Cardiac fibroblast (primary cell): Measurements from ENCODE around the gene UBE2I.
"Not testable (repeated sequence)": the region's sequence is repeated elsewhere in the genome, so short reads cannot be mapped to it uniquely, and the experiment has no call there.

Experiments
- DNase-seq, 2 donors: peaks; one replicate each; pipeline versions ENCODE4 v3.0.0 to v3.0.0-alpha.2; 2010; ENCODE audit warnings: low read depth in 2 of 2
- H3K4me3 ChIP-seq, 2 donors: replicated peaks in 1 of 2; 1 replicate in 1 of 2; 2 replicates in 1 of 2; pipeline ENCODE4 v1.5.1; 2011; ENCODE audit warnings: low read depth in 2 of 2, low read length in 2 of 2, mild to moderate bottlenecking in 2 of 2, moderate library complexity in 1 of 2
- CTCF ChIP-seq: IDR thresholded peaks from one replicate; pipeline ENCODE4 v1.5.1; 2011; ENCODE audit warnings: low read depth, mild to moderate bottlenecking, low read length, inconsistent platforms

Gene UBE2I

GRCh38 chr16:1293921-1294656 lies 15.3 kb upstream of the UBE2I start:
- TF ChIP-seq CTCF: no peak
- no peak for DNase-seq
- no peak overlapping the region for H3K4me3 ChIP-seq

- no peak for TF ChIP-seq CTCF
- no peak for DNase-seq
These were observed 14.0 kb upstream of the UBE2I start for GRCh38 chr16:1295465-1295864.

GRCh38 chr16:1296688-1297017 lies 12.8 kb upstream of the UBE2I start:
- DNase-seq, H3K4me3 ChIP-seq: not testable (repeated sequence)

More at GRCh38 chr16:1295465-1295864, 14.0 kb upstream of the UBE2I start:
- H3K4me3 ChIP-seq: no peak overlapping the region

DNA sequence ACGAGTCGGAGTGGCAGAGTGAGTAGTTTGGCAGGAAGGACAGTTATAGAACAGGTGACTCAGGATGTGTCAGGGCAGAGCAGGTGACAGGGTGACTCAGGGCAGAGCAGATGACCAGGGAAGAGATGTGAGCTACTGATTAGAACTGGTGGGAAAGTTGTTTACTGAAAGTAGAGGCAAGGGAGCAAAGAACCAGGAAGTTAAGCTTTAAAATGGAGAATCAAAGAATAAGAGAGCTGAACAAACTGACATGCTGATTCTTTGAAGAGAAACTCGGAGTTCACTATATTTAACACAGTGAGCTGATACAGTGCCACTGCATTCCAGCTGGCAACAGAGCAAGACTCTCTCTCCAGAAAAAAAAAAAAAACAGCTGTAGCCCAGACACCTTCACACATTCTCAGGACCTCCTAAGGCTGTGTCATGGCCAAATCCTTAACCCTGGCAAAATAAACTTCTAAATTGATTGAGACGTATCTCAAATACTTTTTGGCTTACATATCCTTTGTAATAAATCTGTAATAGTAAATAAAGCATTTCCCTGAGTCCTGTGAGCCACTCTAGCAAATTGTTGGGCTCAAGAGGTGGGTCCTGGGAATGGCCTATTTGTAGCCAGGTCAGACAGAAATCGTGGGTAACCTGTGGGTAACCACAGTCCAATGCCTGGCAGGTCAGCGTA lies 12.3 kb upstream of the UBE2I start:
- DNase-seq: peak in 1 of 2 donors; percentile 67
- no peak for TF ChIP-seq CTCF
- no peak overlapping the region for H3K4me3 ChIP-seq

GRCh38 chr16:1298406-1298805 lies 11.0 kb upstream of the UBE2I start:
- DNase-seq: no peak
- TF ChIP-seq CTCF: no peak
- no peak overlapping the region for H3K4me3 ChIP-seq

DNA sequence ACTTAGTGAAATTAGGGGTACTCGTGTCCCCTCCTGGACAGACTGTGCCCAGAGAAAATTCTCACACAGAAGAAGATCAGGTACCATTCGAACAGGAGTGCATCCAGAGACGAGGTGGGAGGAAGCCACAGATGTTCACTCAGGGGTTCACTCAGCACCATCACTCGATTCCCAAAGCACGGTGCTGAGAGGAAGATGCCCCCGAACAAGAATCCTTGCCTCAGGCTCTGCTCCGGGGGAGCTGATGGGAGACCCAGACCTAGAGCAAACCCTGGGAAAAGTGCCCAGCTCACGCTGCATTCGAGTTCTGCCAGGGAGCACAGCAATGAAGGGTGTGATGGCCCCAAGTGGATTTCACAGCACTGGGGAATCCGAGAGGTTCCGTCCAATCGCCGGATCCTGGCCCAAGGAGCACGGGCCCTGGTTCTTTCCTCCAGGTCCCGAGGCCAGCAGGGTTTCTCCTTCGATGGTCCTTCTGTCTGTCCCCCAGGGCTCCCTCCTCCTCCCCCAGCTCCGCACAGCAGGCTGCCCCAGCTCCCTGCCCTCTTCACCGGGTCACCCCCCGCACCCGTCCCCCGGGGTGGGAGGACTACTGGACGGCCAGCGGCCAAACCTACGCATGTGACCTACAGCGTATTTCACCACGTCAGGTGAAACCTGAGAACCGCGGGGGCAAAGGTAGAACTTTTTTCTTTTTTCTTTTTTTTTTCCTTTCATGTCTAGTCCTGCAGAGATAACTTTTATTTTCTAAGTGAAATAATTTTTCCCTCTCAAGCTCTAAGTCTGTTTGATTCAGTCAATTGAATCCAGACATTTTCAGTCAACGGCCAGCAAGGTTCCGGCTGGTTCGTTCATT lies 10.2 kb upstream of the UBE2I start:
- no peak for DNase-seq
- no peak overlapping the region for H3K4me3 ChIP-seq
- no peak for TF ChIP-seq CTCF

- TF ChIP-seq CTCF: no peak
- H3K4me3 ChIP-seq: no peak overlapping the region
- DNase-seq: no peak
These were observed 9.6 kb upstream of the UBE2I start for GRCh38 chr16:1299868-1300203.
